Calu3 (cell line): Measurements from ENCODE around the gene CPNE5. TPM values are rescaled to one million over a fixed set of nuclear protein-coding genes. Genes with fewer than 3 reads are reported as not detected.

Experiments used
- BruUV-seq: library from RNA; stranded (reverse); fragments of 400-500 nt; replicated peaks from 2 replicates; lab custom pipeline; 2021; lab: Mats Ljungman, UMichigan
- CTCF ChIA-PET: fragments of 300-600 bp; sonication (Branson Sonifier 250); formaldehyde crosslinking; loops from one replicate; lab custom pipeline; 2022; ENCODE audit warnings: antibody characterized with exemption; lab: Charles Lee
- DNase-seq: peaks from one replicate; pipeline ENCODE4 v3.0.0; 2022
- H3K27ac Mint-ChIP-seq: one replicate; pipeline ENCODE4 v1.8.0; 2022; ENCODE audit warnings: mixed read lengths; ENCODE audit not compliant: unreplicated experiment
- H3K27me3 Mint-ChIP-seq: one replicate; pipeline ENCODE4 v1.8.0; 2022; ENCODE audit warnings: mixed read lengths; ENCODE audit not compliant: unreplicated experiment
- H3K36me3 Mint-ChIP-seq: one replicate; pipeline ENCODE4 v1.8.0; 2022; ENCODE audit warnings: mild to moderate bottlenecking, moderate library complexity, mixed read lengths; ENCODE audit not compliant: insufficient read depth, unreplicated experiment
- H3K4me1 Mint-ChIP-seq: one replicate; pipeline ENCODE4 v1.8.0; 2022; ENCODE audit warnings: mild to moderate bottlenecking, low read depth, mixed read lengths; ENCODE audit not compliant: unreplicated experiment
- H3K4me3 Mint-ChIP-seq: one replicate; pipeline ENCODE4 v1.8.0; 2022; ENCODE audit warnings: mild to moderate bottlenecking, low read depth, moderate library complexity, mixed read lengths; ENCODE audit not compliant: unreplicated experiment
- H3K9me3 Mint-ChIP-seq: one replicate; pipeline ENCODE4 v1.8.0; 2022; ENCODE audit warnings: low read depth, mixed read lengths; ENCODE audit not compliant: unreplicated experiment
- intact Hi-C: fragments of 100-400 bp; cut with micrococcal nuclease; formaldehyde crosslinking; loops from one replicate; pipeline ENCODE4 v1.10.0; 2022; ENCODE audit not compliant: unreplicated experiment
- total RNA-seq: library from RNA; stranded (reverse); gene quantifications from 2 replicates; pipeline ENCODE4 v1.2.3, GENCODE V29; 2022
- TF ChIP-seq, protein P1 (sequence below): fragments of 200-600 bp; IDR thresholded peaks from one replicate; pipeline ENCODE4 v1.8.0; 2022; ENCODE audit warnings: antibody characterized with exemption; ENCODE audit not compliant: unreplicated experiment

The CPNE5 gene
- total RNA-seq, 1 experiment from 2014 or later = not detected

DNA sequence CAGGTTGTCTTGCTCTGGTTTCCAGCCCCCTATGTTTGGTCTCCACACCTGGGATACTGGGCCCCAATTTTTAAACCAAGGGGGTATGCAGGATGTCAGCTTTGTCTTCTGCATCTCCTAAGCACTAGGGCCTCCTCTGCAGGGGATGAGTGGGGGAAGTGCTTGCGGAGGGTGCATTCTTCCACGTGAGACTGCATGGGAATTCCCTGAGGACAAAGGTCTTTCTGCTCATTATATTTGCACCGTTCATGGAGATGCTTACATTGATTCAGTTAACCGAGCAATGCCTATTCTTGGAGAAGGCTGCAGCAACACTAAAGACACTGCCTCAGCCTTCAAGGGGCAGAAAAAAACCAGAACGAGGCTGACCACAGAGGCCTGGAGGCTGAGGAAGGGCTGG lies 96.2 kb downstream of the CPNE5 start:
- Mint-ChIP-seq H3K36me3 (no peaks in the 10 kb centered on the region), H3K27ac (no peak overlapping the region), H3K27me3 (peaks cover 26% of the 10 kb centered on the region), H3K9me3 (no peaks in the 10 kb centered on the region), H3K4me3 (no peak overlapping the region), H3K4me1 (peaks cover 32% of the 10 kb centered on the region)
- DNase-seq = no peak
- intact Hi-C loops = no loop called here
- CTCF ChIA-PET = no interaction called here
- TF ChIP-seq, protein P1, sequence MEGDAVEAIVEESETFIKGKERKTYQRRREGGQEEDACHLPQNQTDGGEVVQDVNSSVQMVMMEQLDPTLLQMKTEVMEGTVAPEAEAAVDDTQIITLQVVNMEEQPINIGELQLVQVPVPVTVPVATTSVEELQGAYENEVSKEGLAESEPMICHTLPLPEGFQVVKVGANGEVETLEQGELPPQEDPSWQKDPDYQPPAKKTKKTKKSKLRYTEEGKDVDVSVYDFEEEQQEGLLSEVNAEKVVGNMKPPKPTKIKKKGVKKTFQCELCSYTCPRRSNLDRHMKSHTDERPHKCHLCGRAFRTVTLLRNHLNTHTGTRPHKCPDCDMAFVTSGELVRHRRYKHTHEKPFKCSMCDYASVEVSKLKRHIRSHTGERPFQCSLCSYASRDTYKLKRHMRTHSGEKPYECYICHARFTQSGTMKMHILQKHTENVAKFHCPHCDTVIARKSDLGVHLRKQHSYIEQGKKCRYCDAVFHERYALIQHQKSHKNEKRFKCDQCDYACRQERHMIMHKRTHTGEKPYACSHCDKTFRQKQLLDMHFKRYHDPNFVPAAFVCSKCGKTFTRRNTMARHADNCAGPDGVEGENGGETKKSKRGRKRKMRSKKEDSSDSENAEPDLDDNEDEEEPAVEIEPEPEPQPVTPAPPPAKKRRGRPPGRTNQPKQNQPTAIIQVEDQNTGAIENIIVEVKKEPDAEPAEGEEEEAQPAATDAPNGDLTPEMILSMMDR = no peak
- BruUV-seq = no TSS peak

DNA sequence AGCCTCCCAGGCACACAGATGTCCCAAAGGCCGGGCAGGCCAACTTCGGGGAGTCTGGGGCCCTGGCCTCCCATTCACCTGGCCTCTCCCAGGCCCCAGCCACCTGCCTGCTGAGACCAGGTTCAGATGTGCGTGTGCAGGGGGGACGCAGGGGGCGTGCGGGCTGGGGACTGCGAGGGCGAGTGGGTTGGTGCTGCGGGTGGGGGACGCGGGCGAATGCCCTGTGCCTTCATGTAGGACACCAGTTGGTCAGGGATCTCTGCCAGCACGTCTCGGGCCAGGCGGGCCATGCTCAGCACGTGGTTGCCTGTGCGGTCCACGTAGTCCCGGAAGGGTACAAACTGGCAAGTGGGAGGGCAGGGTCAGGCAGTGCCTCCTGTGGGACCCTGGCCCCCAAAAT lies 97.1 kb downstream of the CPNE5 start:
- no peak for DNase-seq
- no TSS peak for BruUV-seq
- H3K27me3 Mint-ChIP-seq = peaks cover 24% of the 10 kb centered on the region
- no peak overlapping the region for H3K27ac Mint-ChIP-seq
- intact Hi-C loops = no loop called here
- H3K4me3 Mint-ChIP-seq = no peak overlapping the region
- no peaks in the 10 kb centered on the region for H3K36me3 Mint-ChIP-seq
- H3K9me3 Mint-ChIP-seq = no peaks in the 10 kb centered on the region
- TF ChIP-seq, protein P1 = no peak
- CTCF ChIA-PET = interaction anchor here (0.6 kb wide), 1 partner anchor 62 kb away, joined by 3 read pairs; no protein-coding TSS in a partner anchor
- peaks cover 32% of the 10 kb centered on the region for H3K4me1 Mint-ChIP-seq

DNA sequence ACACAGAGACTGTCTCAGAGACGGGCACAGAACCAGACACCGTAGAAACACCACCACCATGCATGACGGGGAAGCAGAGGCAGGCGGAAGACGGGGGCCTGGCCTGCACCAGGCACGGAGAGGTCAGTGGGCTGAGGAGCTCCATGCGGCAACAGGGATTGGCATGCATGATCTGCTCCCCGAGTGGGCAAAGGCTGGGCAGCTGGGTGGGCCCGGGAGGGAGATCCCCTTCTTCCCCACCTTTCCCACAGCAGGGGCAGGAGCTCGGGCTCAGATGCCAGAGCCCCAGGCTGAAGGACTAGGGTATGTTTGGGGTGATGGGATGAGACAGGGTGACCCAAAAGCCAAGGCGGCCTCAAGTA lies 98.4 kb downstream of the CPNE5 start:
- H3K9me3 Mint-ChIP-seq = no peaks in the 10 kb centered on the region
- no peak overlapping the region for H3K4me3 Mint-ChIP-seq
- TF ChIP-seq, protein P1 = no peak
- no peaks in the 10 kb centered on the region for H3K36me3 Mint-ChIP-seq
- peaks cover 32% of the 10 kb centered on the region for H3K4me1 Mint-ChIP-seq
- intact Hi-C loops = no loop called here
- no TSS peak for BruUV-seq
- H3K27me3 Mint-ChIP-seq = peaks cover 13% of the 10 kb centered on the region
- DNase-seq = no peak
- peak overlapping the region; percentile 24 for H3K27ac Mint-ChIP-seq
- CTCF ChIA-PET = no interaction called here

DNA sequence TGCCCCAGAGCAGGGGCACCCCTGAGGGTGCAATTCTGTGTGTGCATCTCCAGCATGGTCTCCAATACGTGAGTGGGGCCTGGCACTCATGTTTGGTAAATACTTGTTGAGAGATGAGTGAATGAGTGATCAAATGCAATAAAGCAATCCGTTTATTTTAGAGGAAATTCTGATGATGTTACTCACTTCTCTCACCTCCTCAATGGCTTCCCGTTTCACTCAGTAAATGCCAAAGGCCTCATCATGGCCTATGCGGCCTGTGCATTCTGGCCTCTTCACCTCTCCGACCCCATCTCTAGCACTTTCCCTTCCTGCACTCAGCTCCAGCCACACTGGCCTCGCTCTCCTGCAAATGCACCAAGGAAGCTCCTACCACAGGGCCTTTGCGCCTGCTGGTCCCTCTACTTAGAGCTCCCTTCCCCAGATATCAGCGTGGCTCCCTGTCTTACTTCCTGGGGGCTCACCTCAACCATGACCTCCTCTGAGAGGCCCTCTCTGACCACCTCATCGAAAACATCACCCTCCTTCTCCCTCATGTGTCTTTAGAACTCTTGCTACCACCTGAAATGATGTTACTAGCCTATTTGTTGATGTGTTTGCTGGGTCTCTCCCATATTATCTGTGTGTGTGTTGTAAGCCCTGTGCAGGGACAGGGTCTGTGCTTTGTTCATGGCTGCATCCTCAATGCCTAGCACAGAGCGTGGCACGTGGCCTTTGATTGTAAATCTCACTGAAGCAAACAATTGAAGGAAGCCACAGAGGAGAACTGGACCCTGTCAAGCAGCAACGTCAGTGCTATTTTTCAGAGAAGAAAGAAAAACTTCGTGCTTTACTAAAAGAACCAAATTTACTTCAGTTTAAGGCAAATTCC lies 99.1 kb downstream of the CPNE5 start:
- no peak for DNase-seq
- TF ChIP-seq, protein P1 = no peak
- Mint-ChIP-seq H3K27ac (peak overlapping the region; percentile 24), H3K36me3 (no peaks in the 10 kb centered on the region), H3K4me3 (no peak overlapping the region), H3K4me1 (peaks cover 33% of the 10 kb centered on the region), H3K27me3 (peaks cover 14% of the 10 kb centered on the region), H3K9me3 (no peaks in the 10 kb centered on the region)
- CTCF ChIA-PET = no interaction called here
- intact Hi-C loops = no loop called here
- BruUV-seq = no TSS peak
